ENCODE results near the gene OR5AU1. TPM values are rescaled to one million over a fixed set of nuclear protein-coding genes. Genes with fewer than 3 reads are reported as not detected.

Gene OR5AU1
- polyA plus RNA-seq = not detected
- long read RNA-seq, donor 1 = 0 reads
- long read RNA-seq, donor 2 = 0 reads
- long read RNA-seq, donor 3 = 0 reads
- long read RNA-seq, donor 4 = 0 reads
- long read RNA-seq, donor 5 = 0 reads
- long read RNA-seq, donor 6 = 0 reads
- long read RNA-seq, donor 7 = 0 reads
- long read RNA-seq, donor 8 = 0 reads
- long read RNA-seq, donor 9 = 0 reads
- long read RNA-seq, donor 10 = 0 reads
- long read RNA-seq, donor 11, partial matches to known transcripts = 0 of 1 reads
- long read RNA-seq, donor 11, other reads (novel, unspliced or antisense) = 0 of 1 reads

- H3K27me3 ChIP-seq (ENCODE audit: control insufficient read depth, insufficient read depth, low read length) = peaks cover 5% of the 10 kb centered on the region
- H3K9me3 ChIP-seq (ENCODE audit: control insufficient read depth, low read depth, low read length) = no peaks in the 10 kb centered on the region
- no peaks in the 10 kb centered on the region for H3K36me3 ChIP-seq (ENCODE audit: control insufficient read depth, insufficient read depth, low read length)
- no peak for DNase-seq
- H3K27ac ChIP-seq (ENCODE audit: low read length) = no peak within 1 kb of the TSS
- H3K4me3 ChIP-seq (ENCODE audit: low read length) = no peak within 1 kb of the TSS
- H3K4me1 ChIP-seq (ENCODE audit: control insufficient read depth, insufficient read depth, low read length) = no peaks in the 10 kb centered on the region
Measured at GRCh38 chr14:21155963-21156362, at the start of gene OR5AU1. OR5AU1 (minus strand) TSS chr14:21156063; CDS start chr14:21155872, 191 bp downstream.

- WGBS (ENCODE audit: insufficient coverage, low lambda C conversion rate) = no CpG with 5 or more reads among the region's 4 CpGs
- no peak for DNase-seq
- H3K36me3 ChIP-seq (ENCODE audit: control insufficient read depth, insufficient read depth, low read length) = peaks cover 41% of the 10 kb centered on the region
- no peaks in the 10 kb centered on the region for H3K9me3 ChIP-seq (ENCODE audit: control insufficient read depth, low read depth, low read length)
- no peak overlapping the region for H3K4me3 ChIP-seq (ENCODE audit: low read length)
- no peak overlapping the region for H3K27ac ChIP-seq (ENCODE audit: low read length)
- H3K4me1 ChIP-seq (ENCODE audit: control insufficient read depth, insufficient read depth, low read length) = no peaks in the 10 kb centered on the region
- no peaks in the 10 kb centered on the region for H3K27me3 ChIP-seq (ENCODE audit: control insufficient read depth, insufficient read depth, low read length)
Measured at GRCh38 chr14:21205026-21205677, 49.3 kb upstream of the OR5AU1 start.

GRCh38 chr14:21204167-21205025, 48.5 kb upstream of the OR5AU1 start:
- Histone ChIP-seq H3K4me1 (ENCODE audit: control insufficient read depth, insufficient read depth, low read length) (no peaks in the 10 kb centered on the region), H3K36me3 (ENCODE audit: control insufficient read depth, insufficient read depth, low read length) (peaks cover 34% of the 10 kb centered on the region), H3K27ac (ENCODE audit: low read length) (no peak overlapping the region), H3K9me3 (ENCODE audit: control insufficient read depth, low read depth, low read length) (no peaks in the 10 kb centered on the region), H3K27me3 (ENCODE audit: control insufficient read depth, insufficient read depth, low read length) (no peaks in the 10 kb centered on the region), H3K4me3 (ENCODE audit: low read length) (no peak overlapping the region)
- no peak for DNase-seq
- WGBS (ENCODE audit: insufficient coverage, low lambda C conversion rate) = 86% methylated on average over 2 of the region's 8 CpGs

- H3K4me1 ChIP-seq (ENCODE audit: control insufficient read depth, insufficient read depth, low read length) = no peaks in the 10 kb centered on the region
- H3K9me3 ChIP-seq (ENCODE audit: control insufficient read depth, low read depth, low read length) = no peaks in the 10 kb centered on the region
- peaks cover 26% of the 10 kb centered on the region for H3K36me3 ChIP-seq (ENCODE audit: control insufficient read depth, insufficient read depth, low read length)
- WGBS (ENCODE audit: insufficient coverage, low lambda C conversion rate) = no CpG with 5 or more reads among the region's 8 CpGs
- H3K27ac ChIP-seq (ENCODE audit: low read length) = no peak overlapping the region
- no peak for DNase-seq
- H3K27me3 ChIP-seq (ENCODE audit: control insufficient read depth, insufficient read depth, low read length) = no peaks in the 10 kb centered on the region
- no peak overlapping the region for H3K4me3 ChIP-seq (ENCODE audit: low read length)
Measured at GRCh38 chr14:21203470-21204166, 47.8 kb upstream of the OR5AU1 start.

DNA sequence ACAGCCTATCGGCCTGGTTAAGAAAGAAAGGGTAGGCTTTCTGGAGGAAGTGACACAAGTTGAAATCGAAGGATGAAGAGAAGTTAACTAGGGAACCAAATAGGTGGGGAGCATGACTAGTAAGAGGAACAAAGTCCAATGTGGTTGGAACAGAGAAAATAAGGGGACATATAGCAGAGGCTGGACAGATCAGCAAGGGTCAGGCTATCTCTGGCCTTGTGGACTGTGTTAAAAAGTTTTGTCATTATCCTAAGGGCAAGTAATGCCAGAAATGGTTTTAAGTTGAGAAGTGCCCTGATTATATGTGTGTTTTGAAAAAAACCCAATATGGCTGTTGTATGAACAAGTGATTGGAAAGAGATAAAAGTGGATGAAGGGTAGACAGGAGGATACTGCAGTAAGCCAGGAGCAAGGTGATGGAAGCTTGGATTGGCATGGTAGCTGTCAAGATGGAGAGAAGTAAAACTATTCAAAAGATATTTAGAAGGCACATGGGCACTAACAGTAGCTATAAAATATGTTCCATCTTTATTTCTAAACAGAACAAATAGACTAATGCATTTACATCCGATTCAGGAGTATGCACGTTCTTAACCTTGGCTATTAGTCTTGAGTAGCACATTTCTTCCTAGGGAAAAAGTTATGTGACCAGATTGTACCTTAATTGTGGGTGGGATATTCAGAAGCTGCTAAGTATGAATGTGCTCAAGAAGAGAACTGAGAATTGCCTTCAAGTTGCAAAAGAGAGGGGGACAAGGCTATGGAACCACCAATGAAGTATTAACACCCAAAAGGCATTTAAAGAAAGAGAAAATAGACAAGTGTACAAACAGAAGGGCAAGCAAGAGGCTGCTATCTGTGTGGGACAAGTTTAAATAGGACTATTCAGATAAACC, 46.8 kb upstream of the OR5AU1 start:
- no peak for DNase-seq
- H3K9me3 ChIP-seq (ENCODE audit: control insufficient read depth, low read depth, low read length) = no peaks in the 10 kb centered on the region
- peaks cover 18% of the 10 kb centered on the region for H3K36me3 ChIP-seq (ENCODE audit: control insufficient read depth, insufficient read depth, low read length)
- H3K27ac ChIP-seq (ENCODE audit: low read length) = no peak overlapping the region
- H3K4me3 ChIP-seq (ENCODE audit: low read length) = no peak overlapping the region
- 100% methylated on average over 3 of the region's 4 CpGs for whole genome bisulfite sequencing (ENCODE audit: insufficient coverage, low lambda C conversion rate)
- no peaks in the 10 kb centered on the region for H3K4me1 ChIP-seq (ENCODE audit: control insufficient read depth, insufficient read depth, low read length)
- no peaks in the 10 kb centered on the region for H3K27me3 ChIP-seq (ENCODE audit: control insufficient read depth, insufficient read depth, low read length)

GRCh38 chr14:21201732-21202462, 46.0 kb upstream of the OR5AU1 start:
- H3K27me3 ChIP-seq (ENCODE audit: control insufficient read depth, insufficient read depth, low read length) = no peaks in the 10 kb centered on the region
- H3K4me1 ChIP-seq (ENCODE audit: control insufficient read depth, insufficient read depth, low read length) = no peaks in the 10 kb centered on the region
- no peaks in the 10 kb centered on the region for H3K9me3 ChIP-seq (ENCODE audit: control insufficient read depth, low read depth, low read length)
- H3K36me3 ChIP-seq (ENCODE audit: control insufficient read depth, insufficient read depth, low read length) = peaks cover 12% of the 10 kb centered on the region
- H3K4me3 ChIP-seq (ENCODE audit: low read length) = no peak overlapping the region
- no peak overlapping the region for H3K27ac ChIP-seq (ENCODE audit: low read length)
- whole genome bisulfite sequencing (ENCODE audit: insufficient coverage, low lambda C conversion rate) = 100% methylated on average over 1 of the region's 12 CpGs
- DNase-seq = no peak

GRCh38 chr14:21200752-21201461, 45.0 kb upstream of the OR5AU1 start:
- DNase-seq = no peak
- 80% methylated on average over 1 of the region's 5 CpGs for WGBS (ENCODE audit: insufficient coverage, low lambda C conversion rate)
- Histone ChIP-seq H3K27ac (ENCODE audit: low read length) (no peak overlapping the region), H3K4me1 (ENCODE audit: control insufficient read depth, insufficient read depth, low read length) (no peaks in the 10 kb centered on the region), H3K9me3 (ENCODE audit: control insufficient read depth, low read depth, low read length) (no peaks in the 10 kb centered on the region), H3K27me3 (ENCODE audit: control insufficient read depth, insufficient read depth, low read length) (no peaks in the 10 kb centered on the region), H3K36me3 (ENCODE audit: control insufficient read depth, insufficient read depth, low read length) (peaks cover 5% of the 10 kb centered on the region), H3K4me3 (ENCODE audit: low read length) (no peak overlapping the region)

DNA sequence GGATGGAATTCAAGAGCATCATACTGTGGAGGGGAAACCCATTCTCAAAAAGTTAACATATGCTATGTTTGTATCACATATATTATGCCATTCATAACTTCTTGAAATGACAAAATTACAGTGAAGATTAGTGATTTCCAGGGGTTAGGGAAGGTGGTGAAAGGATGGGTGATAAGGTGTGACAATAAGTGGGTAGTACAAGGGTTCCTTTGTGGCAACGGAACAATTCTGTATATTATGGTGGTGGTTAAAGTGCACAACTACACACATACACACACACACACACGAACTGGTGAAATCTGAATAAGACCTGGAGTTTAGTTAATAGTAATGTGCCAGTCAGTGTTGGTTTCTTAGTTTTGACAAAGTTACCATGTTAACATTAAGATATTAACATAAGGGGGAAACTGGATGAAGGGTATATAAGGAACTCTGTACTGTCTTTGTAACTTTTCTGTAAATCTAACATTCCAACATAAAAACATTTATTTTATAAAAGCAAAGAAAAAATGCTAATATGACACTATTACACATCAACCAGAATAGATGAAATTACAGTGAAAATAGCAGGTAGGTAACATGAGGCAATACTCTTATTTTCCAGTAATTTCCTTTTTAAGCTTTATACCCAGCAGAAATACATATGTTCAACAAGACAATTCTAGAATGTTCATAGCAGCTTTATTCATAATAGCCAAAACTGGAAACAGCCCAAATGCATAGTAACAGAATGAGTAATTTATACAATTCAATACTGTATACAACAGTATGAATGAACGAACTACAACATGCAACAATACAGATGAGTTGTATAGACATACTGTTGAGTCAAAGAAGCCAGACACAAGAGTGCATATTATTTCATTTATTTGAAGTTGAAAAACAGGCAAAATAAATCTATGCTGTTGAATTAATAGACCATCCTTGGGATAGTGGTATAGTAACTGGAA, 44.0 kb upstream of the OR5AU1 start:
- DNase-seq = no peak
- Histone ChIP-seq H3K36me3 (ENCODE audit: control insufficient read depth, insufficient read depth, low read length) (peaks cover 4% of the 10 kb centered on the region), H3K4me1 (ENCODE audit: control insufficient read depth, insufficient read depth, low read length) (no peaks in the 10 kb centered on the region), H3K4me3 (ENCODE audit: low read length) (no peak overlapping the region), H3K9me3 (ENCODE audit: control insufficient read depth, low read depth, low read length) (no peaks in the 10 kb centered on the region), H3K27ac (ENCODE audit: low read length) (no peak overlapping the region), H3K27me3 (ENCODE audit: control insufficient read depth, insufficient read depth, low read length) (no peaks in the 10 kb centered on the region)
- no CpG with 5 or more reads among the region's 3 CpGs for WGBS (ENCODE audit: insufficient coverage, low lambda C conversion rate)

All from large intestine (tissue), 12 donors.